ENCODE data around the gene PHF24.
"Not testable (repeated sequence)": the region's sequence is repeated elsewhere in the genome, so short reads cannot be mapped to it uniquely, and the experiment has no call there.

DNA sequence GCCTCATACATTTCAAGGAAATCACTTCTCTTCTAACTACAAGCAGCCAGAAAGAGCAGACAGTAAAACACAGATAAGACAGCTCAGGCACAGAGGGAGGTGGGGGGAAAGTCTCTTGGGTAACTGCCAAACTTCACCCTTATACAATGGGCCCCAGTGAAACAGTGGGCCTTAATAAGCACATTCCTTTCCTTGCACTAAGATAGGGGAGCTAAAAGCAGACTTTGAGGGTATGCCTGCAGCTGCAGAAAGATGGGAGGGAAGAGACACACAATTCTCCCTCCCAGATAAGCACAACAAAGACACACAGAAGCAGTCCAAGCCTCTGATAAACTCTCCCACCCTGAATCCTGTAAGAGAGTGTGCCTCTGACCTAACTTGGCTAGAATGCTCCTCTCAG lies 18.1 kb upstream of the PHF24 start:
- TF ChIP-seq MTA3 (IDR thresholded peaks at IDR 0.05; ENCODE audit: borderline replicate concordance, low read length); ZNF274 (IDR thresholded peaks at IDR 0.05; ENCODE audit: insufficient read depth, insufficient read length); POLR2AphosphoS2 (IDR thresholded peaks at IDR 0.05; ENCODE audit: low read depth, low read length): not testable (repeated sequence)
- TF ChIP-seq, protein P1, sequence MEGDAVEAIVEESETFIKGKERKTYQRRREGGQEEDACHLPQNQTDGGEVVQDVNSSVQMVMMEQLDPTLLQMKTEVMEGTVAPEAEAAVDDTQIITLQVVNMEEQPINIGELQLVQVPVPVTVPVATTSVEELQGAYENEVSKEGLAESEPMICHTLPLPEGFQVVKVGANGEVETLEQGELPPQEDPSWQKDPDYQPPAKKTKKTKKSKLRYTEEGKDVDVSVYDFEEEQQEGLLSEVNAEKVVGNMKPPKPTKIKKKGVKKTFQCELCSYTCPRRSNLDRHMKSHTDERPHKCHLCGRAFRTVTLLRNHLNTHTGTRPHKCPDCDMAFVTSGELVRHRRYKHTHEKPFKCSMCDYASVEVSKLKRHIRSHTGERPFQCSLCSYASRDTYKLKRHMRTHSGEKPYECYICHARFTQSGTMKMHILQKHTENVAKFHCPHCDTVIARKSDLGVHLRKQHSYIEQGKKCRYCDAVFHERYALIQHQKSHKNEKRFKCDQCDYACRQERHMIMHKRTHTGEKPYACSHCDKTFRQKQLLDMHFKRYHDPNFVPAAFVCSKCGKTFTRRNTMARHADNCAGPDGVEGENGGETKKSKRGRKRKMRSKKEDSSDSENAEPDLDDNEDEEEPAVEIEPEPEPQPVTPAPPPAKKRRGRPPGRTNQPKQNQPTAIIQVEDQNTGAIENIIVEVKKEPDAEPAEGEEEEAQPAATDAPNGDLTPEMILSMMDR (IDR thresholded peaks at IDR 0.05 in 2 of 3, conservative IDR thresholded peaks at IDR 0.05 in 1 of 3; ENCODE audit: control insufficient read depth in 2 of 3, extremely low read depth in 1 of 3, insufficient read depth in 1 of 3, low read depth in 3 of 3, low read length in 3 of 3): not testable (repeated sequence)
